Measurements from ENCODE around the gene TBC1D21.

GRCh38 chr15:73934281-73934680, 60.9 kb downstream of the TBC1D21 start:
- TF ChIP-seq CTCF (IDR thresholded peaks at IDR 0.05; ENCODE audit: low read length) (no peak), EZH2 (IDR thresholded peaks at IDR 0.05; ENCODE audit: borderline replicate concordance, low read length) (no peak)

Measured in OCI-LY1 (cell line).